T-helper 1 cell treated with Interleukin-12 subunit alpha and Interleukin-12 subunit beta and Interleukin-4 antibody, amounts not matched to agents 30 μg/mL and 1 μg/mL, for 36 hours (primary cell): ENCODE measurements around the gene SPDYE6.
"Not testable (repeated sequence)": the region's sequence is repeated elsewhere in the genome, so short reads cannot be mapped to it uniquely, and the experiment has no call there.

Source experiments
- H3K27ac Mint-ChIP-seq: one replicate; pipeline ENCODE4 v1.8.0; 2021; ENCODE audit warnings: mild to moderate bottlenecking, mixed read lengths
- H3K27me3 Mint-ChIP-seq: one replicate; pipeline ENCODE4 v1.8.0; 2021; ENCODE audit warnings: low read depth, mixed read lengths
- H3K36me3 Mint-ChIP-seq: one replicate; pipeline ENCODE4 v1.8.0; 2021; ENCODE audit warnings: low read depth, mixed read lengths
- H3K4me1 Mint-ChIP-seq: one replicate; pipeline ENCODE4 v1.8.0; 2021; ENCODE audit warnings: low read depth, mixed read lengths
- H3K4me3 Mint-ChIP-seq: one replicate; pipeline ENCODE4 v1.8.0; 2021; ENCODE audit warnings: mild to moderate bottlenecking, moderate library complexity, mixed read lengths
- H3K9me3 Mint-ChIP-seq: one replicate; pipeline ENCODE4 v1.8.0; 2021; ENCODE audit warnings: mixed read lengths

SPDYE6 gene

GRCh38 chr7:102381696-102382425, 25.6 kb upstream of the SPDYE6 start:
- H3K36me3 Mint-ChIP-seq = peaks cover 26% of the 10 kb centered on the region
- not testable (repeated sequence) for H3K4me3 Mint-ChIP-seq, H3K27me3 Mint-ChIP-seq, H3K27ac Mint-ChIP-seq, H3K4me1 Mint-ChIP-seq, H3K9me3 Mint-ChIP-seq

GRCh38 chr7:102380837-102381236, 24.6 kb upstream of the SPDYE6 start:
- not testable (repeated sequence) for H3K27ac Mint-ChIP-seq, H3K27me3 Mint-ChIP-seq, H3K4me3 Mint-ChIP-seq, H3K9me3 Mint-ChIP-seq, H3K4me1 Mint-ChIP-seq
- H3K36me3 Mint-ChIP-seq = peaks cover 28% of the 10 kb centered on the region

GRCh38 chr7:102376964-102377466, 20.8 kb upstream of the SPDYE6 start:
- H3K4me3 Mint-ChIP-seq = no peak overlapping the region
- H3K27ac Mint-ChIP-seq = no peak overlapping the region
- H3K27me3 Mint-ChIP-seq = no peaks in the 10 kb centered on the region
- H3K9me3 Mint-ChIP-seq = no peaks in the 10 kb centered on the region
- H3K4me1 Mint-ChIP-seq = peaks cover 10% of the 10 kb centered on the region
- peaks cover 39% of the 10 kb centered on the region for H3K36me3 Mint-ChIP-seq

GRCh38 chr7:102372796-102373195, 16.6 kb upstream of the SPDYE6 start:
- not testable (repeated sequence) for H3K9me3 Mint-ChIP-seq, H3K4me3 Mint-ChIP-seq, H3K27ac Mint-ChIP-seq, H3K27me3 Mint-ChIP-seq
- peaks cover 19% of the 10 kb centered on the region for H3K4me1 Mint-ChIP-seq
- H3K36me3 Mint-ChIP-seq = peaks cover 45% of the 10 kb centered on the region

- H3K27me3 Mint-ChIP-seq, H3K9me3 Mint-ChIP-seq, H3K27ac Mint-ChIP-seq, H3K4me3 Mint-ChIP-seq: not testable (repeated sequence)
- peaks cover 39% of the 10 kb centered on the region for H3K36me3 Mint-ChIP-seq
- H3K4me1 Mint-ChIP-seq = peaks cover 17% of the 10 kb centered on the region
Measured at GRCh38 chr7:102370038-102370437, 13.8 kb upstream of the SPDYE6 start.

GRCh38 chr7:102365390-102365789, 9.1 kb upstream of the SPDYE6 start:
- not testable (repeated sequence) for H3K9me3 Mint-ChIP-seq, H3K27me3 Mint-ChIP-seq, H3K27ac Mint-ChIP-seq
- Mint-ChIP-seq H3K36me3 (peaks cover 19% of the 10 kb centered on the region), H3K4me3 (peak overlapping the region; percentile 46), H3K4me1 (peaks cover 13% of the 10 kb centered on the region)

- H3K27me3 Mint-ChIP-seq, H3K9me3 Mint-ChIP-seq: not testable (repeated sequence)
- Mint-ChIP-seq H3K4me3 (peak overlapping the region; percentile 94), H3K27ac (peak overlapping the region; percentile 83), H3K36me3 (peaks cover 13% of the 10 kb centered on the region), H3K4me1 (peaks cover 10% of the 10 kb centered on the region)
Measured at GRCh38 chr7:102364394-102364886, 8.2 kb upstream of the SPDYE6 start.

- H3K27ac Mint-ChIP-seq = peak overlapping the region; percentile 83
- peak overlapping the region; percentile 94 for H3K4me3 Mint-ChIP-seq
- peaks cover 10% of the 10 kb centered on the region for H3K4me1 Mint-ChIP-seq
- not testable (repeated sequence) for H3K9me3 Mint-ChIP-seq, H3K27me3 Mint-ChIP-seq
- H3K36me3 Mint-ChIP-seq = peaks cover 13% of the 10 kb centered on the region
Measured at GRCh38 chr7:102363549-102364393, 7.5 kb upstream of the SPDYE6 start.

GRCh38 chr7:102346983-102347382, 9.3 kb downstream of the SPDYE6 start:
- not testable (repeated sequence) for H3K36me3 Mint-ChIP-seq, H3K27me3 Mint-ChIP-seq, H3K4me3 Mint-ChIP-seq, H3K27ac Mint-ChIP-seq, H3K9me3 Mint-ChIP-seq, H3K4me1 Mint-ChIP-seq

GRCh38 chr7:102340599-102341368, 15.5 kb downstream of the SPDYE6 start:
- not testable (repeated sequence) for H3K4me1 Mint-ChIP-seq, H3K4me3 Mint-ChIP-seq, H3K9me3 Mint-ChIP-seq, H3K36me3 Mint-ChIP-seq, H3K27ac Mint-ChIP-seq, H3K27me3 Mint-ChIP-seq

- H3K4me3 Mint-ChIP-seq, H3K4me1 Mint-ChIP-seq, H3K36me3 Mint-ChIP-seq, H3K27me3 Mint-ChIP-seq, H3K27ac Mint-ChIP-seq, H3K9me3 Mint-ChIP-seq: not testable (repeated sequence)
Measured at GRCh38 chr7:102337420-102337819, 18.8 kb downstream of the SPDYE6 start.

GRCh38 chr7:102337002-102337401, 19.2 kb downstream of the SPDYE6 start:
- not testable (repeated sequence) for H3K27ac Mint-ChIP-seq, H3K4me1 Mint-ChIP-seq, H3K36me3 Mint-ChIP-seq, H3K27me3 Mint-ChIP-seq, H3K9me3 Mint-ChIP-seq, H3K4me3 Mint-ChIP-seq

GRCh38 chr7:102335574-102335973, 20.7 kb downstream of the SPDYE6 start:
- H3K27me3 Mint-ChIP-seq = peaks cover 11% of the 10 kb centered on the region
- H3K36me3 Mint-ChIP-seq, H3K9me3 Mint-ChIP-seq, H3K4me3 Mint-ChIP-seq, H3K4me1 Mint-ChIP-seq, H3K27ac Mint-ChIP-seq: not testable (repeated sequence)

GRCh38 chr7:102330666-102331460, 25.4 kb downstream of the SPDYE6 start:
- H3K4me3 Mint-ChIP-seq, H3K36me3 Mint-ChIP-seq, H3K9me3 Mint-ChIP-seq, H3K4me1 Mint-ChIP-seq, H3K27ac Mint-ChIP-seq: not testable (repeated sequence)
- H3K27me3 Mint-ChIP-seq = peaks cover 23% of the 10 kb centered on the region
